HG02571 (cell line): ENCODE measurements around the gene LRBA.
"Not testable (repeated sequence)": the region's sequence is repeated elsewhere in the genome, so short reads cannot be mapped to it uniquely, and the experiment has no call there.

ENCODE experiments used
- ATAC-seq: cut with Tn5 transposase; IDR thresholded peaks from one replicate; pipeline ENCODE4 v1.9.1; 2021; ENCODE audit warnings: mild to moderate bottlenecking, moderate library complexity; ENCODE audit not compliant: unreplicated experiment

The LRBA gene

GRCh38 chr4:150943818-150944217, 71.3 kb downstream of the LRBA start:
- no peak for ATAC-seq

- ATAC-seq: no peak
These were observed 72.0 kb downstream of the LRBA start for GRCh38 chr4:150943126-150943525.

- ATAC-seq: no peak
These were observed 72.5 kb downstream of the LRBA start for GRCh38 chr4:150942539-150942938.

- ATAC-seq: no peak
These were observed 75.0 kb downstream of the LRBA start for GRCh38 chr4:150940123-150940522.

- ATAC-seq: no peak
These were observed 75.6 kb downstream of the LRBA start for GRCh38 chr4:150939530-150939929.

- ATAC-seq: no peak
These were observed 76.1 kb downstream of the LRBA start for GRCh38 chr4:150938873-150939499.

GRCh38 chr4:150938417-150938816, 76.7 kb downstream of the LRBA start:
- no peak for ATAC-seq

GRCh38 chr4:150934022-150934421, 81.1 kb downstream of the LRBA start:
- no peak for ATAC-seq

- no peak for ATAC-seq
These were observed 83.3 kb downstream of the LRBA start for GRCh38 chr4:150931796-150932195.

- no peak for ATAC-seq
These were observed 84.1 kb downstream of the LRBA start for GRCh38 chr4:150931005-150931404.

- ATAC-seq: no peak
These were observed 91.1 kb downstream of the LRBA start for GRCh38 chr4:150923945-150924344.

- not testable (repeated sequence) for ATAC-seq
These were observed 93.6 kb downstream of the LRBA start for GRCh38 chr4:150921486-150921885.

- ATAC-seq: not testable (repeated sequence)
These were observed 96.5 kb downstream of the LRBA start for GRCh38 chr4:150918562-150918961.

- ATAC-seq: no peak
These were observed 103.8 kb downstream of the LRBA start for GRCh38 chr4:150911326-150911725.

GRCh38 chr4:150909116-150909515, 106.0 kb downstream of the LRBA start:
- ATAC-seq: no peak

- ATAC-seq: no peak
These were observed 108.0 kb downstream of the LRBA start for GRCh38 chr4:150906987-150907633.

- ATAC-seq: no peak
These were observed 110.4 kb downstream of the LRBA start for GRCh38 chr4:150904671-150905070.

- no peak for ATAC-seq
These were observed 111.5 kb downstream of the LRBA start for GRCh38 chr4:150903603-150904002.

GRCh38 chr4:150896497-150896896, 118.6 kb downstream of the LRBA start:
- ATAC-seq: no peak

- ATAC-seq: no peak
These were observed 124.8 kb downstream of the LRBA start for GRCh38 chr4:150890246-150890645.

GRCh38 chr4:150889306-150889705, 125.8 kb downstream of the LRBA start:
- no peak for ATAC-seq

GRCh38 chr4:150888625-150889024, 126.5 kb downstream of the LRBA start:
- ATAC-seq: no peak

- no peak for ATAC-seq
These were observed 126.9 kb downstream of the LRBA start for GRCh38 chr4:150888217-150888616.
